Epidermal melanocyte (primary cell): ENCODE results near the gene PGM2.
"Not testable (repeated sequence)": the region's sequence is repeated elsewhere in the genome, so short reads cannot be mapped to it uniquely, and the experiment has no call there.

Experiments
- DNase-seq: peaks from one replicate; pipeline ENCODE4 v3.0.0; 2011; ENCODE audit warnings: low spot score; ENCODE audit not compliant: insufficient read length

The PGM2 gene

GRCh38 chr4:37826295-37827029 lies at the start of gene PGM2:
TSS of gene PGM2 (plus strand) at chr4:37826686. CDS start at chr4:37826733, 47 bp downstream.
- peak; percentile 75 for DNase-seq

GRCh38 chr4:37779896-37780295 lies 46.6 kb upstream of the PGM2 start:
- DNase-seq = no peak

GRCh38 chr4:37780444-37781130 lies 45.9 kb upstream of the PGM2 start:
- no peak for DNase-seq

- no peak for DNase-seq
Observed at GRCh38 chr4:37781131-37781455, 45.4 kb upstream of the PGM2 start.

DNA sequence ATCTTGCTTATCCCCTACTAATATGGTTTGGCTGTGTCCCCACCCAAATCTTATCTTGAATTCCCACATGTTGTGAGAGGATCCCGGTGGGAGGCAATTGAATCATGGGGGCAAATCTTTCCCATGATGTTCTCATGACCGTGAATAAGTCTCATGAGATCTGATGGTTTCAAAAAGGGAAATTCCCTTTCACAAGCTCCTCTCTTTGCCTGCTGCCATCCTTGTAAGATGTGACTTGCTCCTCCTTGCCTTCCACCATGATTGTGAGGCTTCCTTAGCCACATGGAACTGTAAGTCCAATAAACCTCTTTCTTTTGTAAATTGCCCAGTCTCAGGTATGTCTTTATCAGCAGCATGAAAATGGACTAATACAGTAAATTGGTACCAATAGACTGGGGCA lies 40.2 kb upstream of the PGM2 start:
- not testable (repeated sequence) for DNase-seq

- not testable (repeated sequence) for DNase-seq
Observed at GRCh38 chr4:37787883-37788460, 38.5 kb upstream of the PGM2 start.

GRCh38 chr4:37788819-37789218 lies 37.7 kb upstream of the PGM2 start:
- DNase-seq = no peak

DNA sequence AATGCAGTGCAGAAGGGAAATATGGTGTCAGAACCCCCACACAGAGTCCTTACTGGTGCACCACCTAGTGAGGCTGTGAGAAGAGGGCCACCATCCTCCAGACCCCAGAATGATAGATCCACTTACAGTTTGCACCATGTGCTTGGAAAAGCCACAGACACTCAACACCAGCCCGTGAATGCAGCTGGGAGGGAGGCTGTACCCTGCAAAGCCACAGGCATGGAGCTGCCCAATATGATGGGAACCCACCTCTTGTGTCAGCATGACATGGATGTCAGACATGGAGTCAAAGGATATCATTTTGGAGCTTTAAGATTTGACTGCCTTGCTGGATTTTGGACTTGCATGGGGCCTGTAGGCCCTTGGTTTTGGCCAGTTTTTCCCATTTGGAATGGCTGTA lies 34.2 kb upstream of the PGM2 start:
- DNase-seq = no peak

GRCh38 chr4:37793562-37793961 lies 32.9 kb upstream of the PGM2 start:
- no peak for DNase-seq

DNA sequence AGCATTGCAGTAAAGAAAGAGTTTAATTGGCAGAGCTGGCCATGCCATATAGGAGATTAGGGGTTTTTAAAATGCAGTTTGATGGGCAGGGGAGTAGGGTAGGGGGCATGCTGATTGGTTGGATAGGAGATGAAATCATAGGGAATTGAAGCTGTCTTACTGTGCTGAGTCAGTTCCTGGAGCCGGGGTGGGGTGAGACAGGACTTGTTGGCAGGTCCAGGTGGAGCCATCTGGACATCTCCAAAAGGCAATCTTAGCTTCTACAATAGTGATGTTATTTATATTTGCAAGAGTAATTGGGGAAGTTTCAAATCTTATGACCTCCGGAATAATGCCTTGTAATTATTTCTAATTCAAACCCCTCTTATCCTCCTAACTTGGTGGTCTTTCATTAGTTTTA lies 32.4 kb upstream of the PGM2 start:
- no peak for DNase-seq

GRCh38 chr4:37795581-37796195 lies 30.8 kb upstream of the PGM2 start:
- DNase-seq = no peak

DNA sequence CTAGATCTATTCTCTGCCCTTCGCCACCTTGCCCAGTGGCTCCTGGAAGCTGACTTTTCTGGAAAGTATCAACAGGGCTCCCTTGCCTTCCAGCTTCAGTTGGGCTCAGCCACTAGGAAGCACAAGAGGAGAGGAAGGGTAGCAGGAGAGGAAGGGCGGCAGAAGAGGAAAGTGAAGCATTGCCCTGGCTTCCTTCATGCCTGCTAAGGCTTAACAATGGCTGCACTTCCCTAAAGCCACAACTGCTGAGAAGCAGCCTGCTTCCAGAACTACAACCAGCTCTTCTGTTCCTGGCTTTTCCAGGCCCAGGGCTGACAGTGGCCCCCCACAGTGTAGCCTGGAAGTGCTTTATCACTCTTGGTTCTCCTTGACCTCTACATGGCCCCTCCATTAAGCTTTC lies 29.1 kb upstream of the PGM2 start:
- DNase-seq = no peak

GRCh38 chr4:37797923-37798322 lies 28.6 kb upstream of the PGM2 start:
- DNase-seq = no peak

GRCh38 chr4:37798616-37799015 lies 27.9 kb upstream of the PGM2 start:
- DNase-seq = no peak

GRCh38 chr4:37799941-37800554 lies 26.4 kb upstream of the PGM2 start:
- DNase-seq = no peak

DNA sequence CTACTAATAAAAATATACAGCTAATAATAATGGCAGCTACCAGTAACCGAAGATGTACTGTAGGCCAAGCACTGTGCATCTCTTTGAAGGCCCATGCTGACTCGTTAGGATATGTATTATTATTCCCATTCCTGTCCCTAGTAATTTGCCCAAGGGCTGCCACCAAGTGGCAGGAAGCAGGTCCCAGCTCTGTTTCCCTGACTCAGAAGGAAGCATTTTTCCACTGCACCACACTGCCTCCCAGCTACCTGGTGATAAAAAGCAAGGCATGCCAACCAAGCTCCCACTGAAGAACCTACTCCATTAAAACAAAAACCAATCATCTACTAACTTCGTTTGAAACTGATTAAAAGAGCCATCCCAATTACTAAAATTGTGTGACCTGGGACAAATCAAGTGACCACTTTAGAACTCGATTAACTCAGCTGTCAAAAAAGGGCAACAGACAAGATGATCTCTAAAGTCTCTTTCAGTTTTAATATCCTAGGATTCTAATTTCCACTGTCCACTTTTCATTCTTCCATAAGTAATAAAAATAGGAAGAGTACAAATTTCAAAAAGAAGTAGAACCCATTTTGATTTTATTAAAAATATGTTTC lies 24.3 kb upstream of the PGM2 start:
- DNase-seq = no peak

GRCh38 chr4:37803348-37803973 lies 23.0 kb upstream of the PGM2 start:
- no peak for DNase-seq

DNA sequence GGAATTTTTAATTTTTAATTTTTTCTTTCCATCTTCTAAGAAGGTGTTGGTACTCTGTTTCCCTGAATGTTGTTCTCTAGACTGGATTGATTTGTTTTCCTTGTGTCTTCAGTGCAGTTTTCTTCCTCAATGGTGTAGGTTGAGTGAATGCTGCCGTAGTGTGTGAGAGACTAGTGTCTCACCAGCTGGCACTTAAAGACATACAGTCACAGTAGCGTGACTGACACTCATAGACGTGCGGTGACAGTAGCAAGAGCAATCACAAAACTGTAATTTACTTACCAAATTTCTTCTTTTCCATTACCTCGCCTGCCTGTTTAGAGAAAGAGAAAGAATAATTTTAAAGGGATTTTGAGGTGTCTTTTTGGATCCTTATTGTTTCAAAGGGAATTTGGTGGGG lies 21.4 kb upstream of the PGM2 start:
- no peak for DNase-seq

DNA sequence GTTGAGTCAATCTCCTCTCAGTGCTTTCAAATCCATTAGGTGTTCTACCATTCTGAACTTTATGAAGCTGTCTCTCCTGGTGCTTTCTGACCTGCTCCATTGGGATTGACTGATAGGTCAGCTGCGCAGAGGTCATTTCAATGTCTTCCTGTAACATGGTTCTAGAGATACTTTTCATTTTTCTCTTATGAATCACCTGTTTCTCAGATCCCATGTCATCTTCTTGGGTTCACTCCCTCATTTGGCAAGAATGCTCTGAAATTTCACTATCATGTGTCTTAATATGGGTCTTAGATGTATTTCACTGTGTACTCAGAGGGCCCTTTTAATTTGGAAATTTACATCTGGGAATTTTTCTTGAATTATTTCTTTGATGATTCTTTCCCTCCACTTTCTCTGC lies 13.8 kb upstream of the PGM2 start:
- DNase-seq = no peak

DNA sequence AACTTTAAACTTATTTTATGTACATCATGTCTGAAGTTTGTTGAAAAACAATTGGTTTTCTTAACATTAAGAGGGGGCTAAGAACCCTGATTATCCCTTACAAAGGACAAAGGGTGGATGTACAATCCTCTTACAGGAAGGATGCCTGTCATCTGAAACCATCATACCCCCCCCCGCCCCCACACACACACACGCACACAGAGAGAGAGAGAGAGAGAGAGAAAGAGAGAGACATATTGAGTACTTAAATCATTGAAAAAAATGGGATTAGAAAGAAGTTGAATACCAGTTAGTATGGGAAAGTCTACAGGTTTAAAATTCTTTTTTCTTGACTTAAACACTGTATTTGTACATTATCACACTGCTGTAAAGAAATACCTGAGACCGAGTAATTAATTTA lies 10.9 kb upstream of the PGM2 start:
- no peak for DNase-seq

DNA sequence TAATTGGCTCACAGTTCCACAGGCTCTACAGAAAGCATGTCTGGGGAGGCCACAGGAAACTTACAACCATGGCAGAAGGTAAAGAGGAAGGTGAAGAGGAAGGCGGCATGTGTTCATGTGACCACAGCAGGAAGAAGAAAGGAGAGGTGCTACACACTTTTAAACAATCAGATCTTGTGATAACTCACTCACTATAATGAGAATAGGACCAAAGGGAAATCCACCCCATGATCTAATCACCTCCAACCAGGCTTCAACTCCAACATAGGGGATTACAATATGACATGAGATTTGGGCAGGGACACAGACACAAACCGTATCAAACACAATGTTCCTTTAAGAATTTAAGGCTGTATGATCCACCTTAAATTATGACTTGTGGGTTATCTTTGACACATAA lies 10.5 kb upstream of the PGM2 start:
- DNase-seq = no peak
